Stimulated activated CD8-positive, alpha-beta memory T cell treated with anti-CD3 and anti-CD28 coated beads, Interleukin-15, amount 100 ng/mL, for 1 hour (primary cell): ENCODE results near the gene LRRC58.
"Not testable (repeated sequence)": the region's sequence is repeated elsewhere in the genome, so short reads cannot be mapped to it uniquely, and the experiment has no call there.

ENCODE experiments used
- DNase-seq: peaks from one replicate; pipeline ENCODE4 v3.0.0-alpha.2; 2020; ENCODE audit warnings: low read depth

Gene LRRC58

DNA sequence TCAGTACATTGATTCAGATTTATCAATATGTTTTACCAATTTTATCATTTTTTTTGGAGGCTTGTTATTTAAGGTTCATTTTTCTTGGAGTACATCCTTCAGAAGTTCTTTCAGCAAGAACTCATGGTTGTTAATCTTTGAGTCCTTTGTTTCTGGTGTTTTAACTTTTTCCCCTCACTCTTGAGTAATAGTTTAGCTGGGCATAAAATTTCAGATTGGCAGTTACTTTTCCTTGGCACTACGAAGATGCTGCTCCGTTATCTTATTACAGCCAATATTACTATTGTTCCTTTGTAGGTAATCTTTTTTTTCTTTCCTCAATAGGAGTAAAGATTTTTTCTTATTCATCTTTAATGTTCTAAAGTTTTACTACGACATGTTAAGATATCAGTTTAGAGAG is 9.8 kb downstream of the LRRC58 start:
- no peak for DNase-seq

- DNase-seq: no peak
These were observed 10.6 kb downstream of the LRRC58 start for GRCh38 chr3:120338517-120338916.

DNA sequence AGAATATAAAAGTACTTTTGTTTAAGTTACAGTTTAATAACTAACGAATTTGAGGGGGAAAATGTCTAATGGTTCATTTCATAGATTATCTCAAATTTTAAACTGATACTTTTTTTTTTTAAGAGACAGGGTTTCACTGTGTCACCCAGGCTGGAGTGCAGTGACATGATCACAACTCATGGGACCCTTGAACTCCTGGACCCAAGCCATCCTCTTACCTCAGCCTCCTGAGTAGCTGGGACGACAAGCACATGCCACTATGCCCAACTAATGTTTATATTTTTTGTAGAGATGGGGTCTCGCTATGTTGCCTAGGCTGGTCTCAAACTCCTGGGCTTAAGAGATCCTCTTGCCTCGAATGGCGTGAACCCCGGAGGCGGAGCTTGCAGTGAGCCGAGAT is 16.5 kb downstream of the LRRC58 start:
- no peak for DNase-seq

DNA sequence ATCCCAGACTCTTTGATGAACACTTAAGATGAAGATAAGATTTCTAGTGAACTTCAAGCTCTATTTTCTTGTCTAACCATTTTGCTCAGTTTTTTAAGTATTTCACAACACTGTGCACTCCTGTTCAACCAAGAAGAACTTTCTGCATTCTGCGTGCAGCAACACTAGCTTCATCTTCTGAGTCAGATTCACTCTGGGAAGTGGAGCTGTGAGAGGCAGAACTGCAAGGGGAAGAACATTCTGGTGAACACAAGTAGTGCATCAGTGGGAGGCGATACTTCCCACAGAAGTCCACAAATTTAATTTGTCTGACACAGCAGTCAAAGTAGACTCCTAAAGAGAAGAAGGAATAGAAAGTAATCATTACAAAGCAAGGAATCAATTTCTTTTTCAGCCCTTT is 18.1 kb downstream of the LRRC58 start:
- no peak for DNase-seq

DNA sequence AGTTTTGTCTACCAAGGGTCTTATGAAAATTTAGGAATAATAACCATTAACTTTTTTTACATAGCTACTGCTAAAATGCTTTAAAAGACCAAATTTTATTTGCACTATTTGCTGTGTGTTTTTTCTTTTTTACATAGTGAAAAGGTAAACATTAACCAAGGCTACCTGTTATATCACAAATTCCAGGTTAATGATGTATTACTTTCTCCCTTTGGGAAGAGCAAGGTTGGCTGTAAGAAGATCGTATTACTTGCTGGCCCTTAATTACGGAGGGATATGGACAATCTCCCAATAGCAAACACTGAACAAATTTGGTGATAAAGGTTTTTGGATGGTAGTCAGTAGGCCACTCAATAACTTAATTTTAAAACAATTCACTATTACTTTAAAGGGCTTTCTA is 22.4 kb downstream of the LRRC58 start:
- DNase-seq: no peak

GRCh38 chr3:120324190-120324589 is 25.0 kb downstream of the LRRC58 start:
- no peak for DNase-seq

GRCh38 chr3:120323761-120324160 is 25.4 kb downstream of the LRRC58 start:
- not testable (repeated sequence) for DNase-seq

DNA sequence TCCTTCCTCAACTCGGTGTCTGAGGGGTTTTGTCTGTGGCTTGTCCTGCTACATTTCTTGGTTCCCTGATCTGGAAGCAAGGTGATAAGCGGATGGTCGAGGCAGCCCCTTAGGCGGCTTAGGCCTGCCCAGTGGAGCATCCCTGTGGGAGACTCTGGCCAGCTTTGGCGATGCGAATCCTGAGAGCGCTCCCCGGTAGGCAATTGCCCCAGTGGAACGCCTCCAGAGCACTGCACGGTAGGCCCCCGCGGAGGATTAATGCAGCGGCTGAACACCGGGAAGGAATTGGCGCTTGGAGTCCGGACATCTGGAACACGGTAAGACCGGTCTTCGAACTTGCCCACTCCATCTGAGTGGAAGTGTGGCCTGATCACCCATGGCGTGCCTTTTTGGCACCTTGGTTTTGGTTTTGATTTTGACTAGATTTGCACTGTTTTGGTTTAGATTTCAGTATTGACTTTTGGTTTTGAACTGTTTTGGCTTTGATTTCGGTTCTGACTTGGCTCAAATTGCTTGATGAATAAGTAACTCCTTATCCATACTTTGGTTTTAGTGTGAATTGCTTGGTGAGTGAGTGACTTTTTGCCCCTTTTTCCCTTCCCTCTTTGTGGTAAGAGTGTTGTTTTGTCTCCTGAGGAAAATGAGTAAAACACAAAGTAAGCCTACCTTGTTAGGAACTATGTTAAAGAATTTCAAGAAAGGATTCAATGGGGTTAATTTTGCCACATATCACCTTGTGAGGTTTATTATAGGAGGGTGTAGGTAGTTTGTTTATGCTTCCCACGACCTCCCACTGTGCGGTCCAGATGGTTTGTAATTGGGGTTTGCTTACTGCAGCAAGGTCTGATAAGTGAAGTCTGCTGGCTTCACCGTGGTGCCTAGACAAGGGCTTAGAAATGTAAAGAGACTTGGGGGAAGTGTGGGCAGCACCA is 37.0 kb downstream of the LRRC58 start:
- no peak for DNase-seq

GRCh38 chr3:120306519-120307455 is 42.4 kb downstream of the LRRC58 start:
- DNase-seq: no peak

GRCh38 chr3:120304616-120305015 is 44.5 kb downstream of the LRRC58 start:
- no peak for DNase-seq

DNA sequence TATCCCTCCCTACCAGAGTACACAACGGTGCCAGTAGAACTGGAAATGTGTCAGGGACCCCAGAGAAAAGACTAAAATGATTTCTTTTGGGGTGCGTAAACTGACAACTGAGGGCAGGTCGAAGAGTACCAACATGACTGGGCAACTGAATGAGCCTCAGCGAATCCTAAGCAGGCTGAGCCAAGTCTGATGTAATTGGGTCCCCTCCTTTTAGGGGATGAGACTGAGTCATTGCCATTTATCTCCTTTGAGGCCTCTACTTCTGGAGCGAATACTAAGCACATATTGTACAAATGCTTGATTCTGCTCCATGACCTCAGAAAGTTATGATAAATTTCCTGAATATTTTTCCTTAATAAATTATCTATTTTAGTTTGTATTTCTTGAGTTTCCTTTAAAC is 46.8 kb downstream of the LRRC58 start:
- DNase-seq: no peak

- DNase-seq: no peak
These were observed 48.2 kb downstream of the LRRC58 start for GRCh38 chr3:120300971-120301370.

GRCh38 chr3:120299403-120299802 is 49.8 kb downstream of the LRRC58 start:
- no peak for DNase-seq

DNA sequence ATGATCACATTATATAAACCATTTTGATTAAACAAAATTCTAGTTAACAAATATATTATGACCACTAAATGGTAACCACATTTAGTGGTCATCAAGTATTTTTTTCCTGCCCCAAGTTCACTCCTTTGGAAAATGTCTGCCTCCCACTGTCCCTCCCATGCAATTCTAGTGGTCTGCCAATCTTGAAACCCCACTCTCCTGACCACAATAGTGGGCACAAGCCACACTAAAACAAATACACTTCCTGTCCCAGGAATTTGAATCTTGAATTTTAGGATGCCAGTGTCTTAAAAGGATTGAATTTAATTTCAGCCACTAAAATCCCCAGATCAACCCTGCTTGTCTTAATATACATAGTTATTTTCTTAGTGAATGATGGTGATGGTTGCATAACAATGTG is 50.2 kb downstream of the LRRC58 start:
- DNase-seq: no peak

DNA sequence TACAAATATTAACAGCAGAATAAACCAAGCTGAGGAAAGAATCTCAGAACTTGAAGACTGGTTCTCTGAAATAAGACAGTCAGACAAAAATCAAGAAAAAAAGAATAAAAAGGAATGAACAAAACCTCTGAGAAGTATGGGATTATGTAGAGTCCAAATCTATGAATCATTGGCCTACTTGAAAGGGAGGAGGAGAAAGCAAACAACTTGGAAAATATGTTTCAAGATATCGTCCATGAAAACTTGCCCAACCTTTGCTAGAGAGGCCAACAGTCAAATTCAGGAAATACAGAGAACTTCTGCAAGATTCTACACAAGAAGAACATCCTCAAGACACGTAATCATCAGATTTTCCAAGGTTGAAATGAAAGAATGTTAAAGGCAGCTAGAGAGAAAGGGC is 57.6 kb downstream of the LRRC58 start:
- not testable (repeated sequence) for DNase-seq

GRCh38 chr3:120289636-120290035 is 59.5 kb downstream of the LRRC58 start:
- no peak for DNase-seq

DNA sequence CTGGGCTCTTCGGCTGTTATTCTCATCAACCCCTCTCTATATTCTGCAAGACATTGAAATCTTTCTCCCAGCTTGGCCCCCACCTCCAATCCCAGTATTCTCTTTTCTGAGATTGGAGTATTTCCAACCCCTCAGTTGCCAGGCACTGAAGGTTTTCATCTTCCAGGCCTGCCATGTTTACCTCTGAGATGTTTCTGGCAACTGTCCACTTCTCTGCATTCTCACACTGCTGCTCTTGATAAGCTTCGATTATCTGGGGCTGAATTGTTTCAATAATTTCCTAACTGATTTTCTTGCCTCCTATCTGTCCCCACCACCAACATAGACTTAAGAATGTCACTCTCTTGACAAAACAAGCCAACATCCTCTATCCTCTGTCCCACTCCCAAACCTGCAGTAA is 62.7 kb downstream of the LRRC58 start:
- no peak for DNase-seq

DNA sequence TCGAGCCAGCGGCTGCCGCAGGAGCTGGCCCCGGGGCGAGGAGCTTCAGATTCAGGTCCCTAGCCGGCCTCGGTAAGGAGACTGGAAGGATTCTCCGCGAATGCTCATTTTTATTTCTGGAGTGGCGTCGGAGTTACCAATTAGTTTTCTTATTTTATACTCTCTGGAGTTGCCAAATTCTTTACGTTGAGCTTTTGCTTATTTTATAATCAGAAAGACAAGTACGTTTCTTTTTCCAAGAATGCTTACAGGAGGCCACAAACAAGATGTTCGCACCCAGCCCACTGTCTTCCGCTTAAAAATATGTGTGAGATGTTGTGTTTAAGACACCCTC is 63.7 kb downstream of the LRRC58 start:
- no peak for DNase-seq

- no peak for DNase-seq
These were observed 64.2 kb downstream of the LRRC58 start, which contains the start of gene GPR156 for GRCh38 chr3:120284747-120285507. Gene GPR156, minus strand, starts transcription at chr3:120285222. Its CDS starts 41,124 bp downstream, at chr3:120244098.

DNA sequence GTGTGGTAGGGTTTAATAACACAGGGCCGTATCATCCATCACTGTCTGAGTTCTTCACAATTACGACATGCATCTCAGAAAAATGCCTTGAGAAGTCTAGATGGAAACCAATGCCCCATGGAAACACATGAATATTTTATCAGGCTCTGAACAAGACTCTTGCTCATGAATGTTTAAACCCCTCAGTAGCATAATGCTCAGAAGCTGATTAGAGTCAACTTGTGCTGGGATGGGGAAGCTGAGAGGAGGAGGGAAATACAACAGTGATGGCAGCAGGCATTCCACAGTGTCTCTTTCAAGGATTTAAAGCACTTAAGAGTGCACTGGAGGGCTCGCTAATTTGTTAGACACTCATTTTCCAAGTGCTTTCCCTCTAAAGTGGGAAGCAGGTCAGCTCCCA is 67.9 kb downstream of the LRRC58 start:
- no peak for DNase-seq

GRCh38 chr3:120280566-120280965 is 68.6 kb downstream of the LRRC58 start:
- no peak for DNase-seq

DNA sequence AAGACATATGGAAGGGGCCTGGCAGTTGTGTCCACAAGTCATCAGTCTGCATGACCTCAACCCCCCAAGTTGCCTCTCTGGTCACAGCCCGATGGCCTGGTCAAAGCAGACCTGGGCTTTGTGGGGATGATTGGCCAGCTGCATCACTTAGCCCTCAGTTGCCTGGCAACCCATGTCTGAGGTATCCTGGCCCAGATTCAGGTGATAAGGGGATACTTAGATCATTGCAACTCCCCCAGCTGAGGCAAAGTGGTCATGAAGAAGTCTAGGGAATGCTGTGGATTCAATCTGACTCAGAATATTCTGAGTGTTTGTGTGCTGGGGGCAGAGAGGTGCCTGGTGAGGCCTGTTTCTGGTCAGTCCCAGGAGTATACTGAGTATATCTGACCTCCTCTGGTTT is 69.1 kb downstream of the LRRC58 start:
- DNase-seq: no peak
